Adipose tissue (tissue), 3 donors: ENCODE results near the gene KNSTRN. TPM values are rescaled to one million over a fixed set of nuclear protein-coding genes. Genes with fewer than 3 reads are reported as not detected.

Source experiments
- H3K27ac ChIP-seq: one replicate; pipeline ENCODE4 v1.5.1; 2013; ENCODE audit warnings: low read depth, low read length
- WGBS, 3 donors: extraction: QIAGEN DNeasy Blood & Tissue Kit; methylation state at CpG; one replicate each; pipeline ENCODE4 v1.1.7; 2013; 5-methylcytosine and 5-hydroxymethylcytosine counted together
- polyA plus RNA-seq, 3 donors: library from polyadenylated mRNA; stranded (reverse); fragments of 200-250 nt; gene quantifications; one replicate each; pipeline ENCODE4 v1.2.3, GENCODE V29; 2013
- donor health status: healthy with polysubstance abuse.
- donor health status: Bipolar disorder and iron deficiency.
- donor health status: healthy.

The KNSTRN gene
- polyA plus RNA-seq, 3 donors, result 3.2 to 6.6 (median 6.6) TPM

GRCh38 chr15:40361640-40362039 lies 20.9 kb upstream of the KNSTRN start:
- H3K27ac ChIP-seq, result no peak overlapping the region
- WGBS, 3 donors, result 71 to 100% (median 75%) methylated on average over 2 of the region's 2 CpGs

DNA sequence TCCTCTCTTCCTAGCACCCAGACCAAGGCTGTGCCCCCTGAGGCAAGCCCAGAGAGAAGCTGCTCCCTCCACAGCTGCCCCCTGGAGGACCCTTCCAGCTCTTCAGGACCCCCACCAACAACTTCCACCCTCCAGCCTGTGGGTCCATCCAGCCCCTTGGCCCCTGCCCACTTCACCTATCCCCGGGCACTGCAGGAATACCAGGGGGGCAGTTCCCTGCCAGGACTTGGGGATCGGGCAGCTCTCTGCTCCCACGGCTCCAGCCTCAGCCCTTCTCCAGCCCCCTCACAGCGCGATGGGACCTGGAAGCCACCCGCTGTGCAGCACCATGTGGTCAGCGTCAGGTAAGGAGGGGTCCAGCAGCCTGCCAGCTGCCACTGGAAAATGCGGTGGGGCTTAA lies 18.9 kb upstream of the KNSTRN start:
- H3K27ac ChIP-seq, result no peak overlapping the region
- WGBS, 3 donors, result 82 to 89% (median 89%) methylated on average over 8 of the region's 8 CpGs

DNA sequence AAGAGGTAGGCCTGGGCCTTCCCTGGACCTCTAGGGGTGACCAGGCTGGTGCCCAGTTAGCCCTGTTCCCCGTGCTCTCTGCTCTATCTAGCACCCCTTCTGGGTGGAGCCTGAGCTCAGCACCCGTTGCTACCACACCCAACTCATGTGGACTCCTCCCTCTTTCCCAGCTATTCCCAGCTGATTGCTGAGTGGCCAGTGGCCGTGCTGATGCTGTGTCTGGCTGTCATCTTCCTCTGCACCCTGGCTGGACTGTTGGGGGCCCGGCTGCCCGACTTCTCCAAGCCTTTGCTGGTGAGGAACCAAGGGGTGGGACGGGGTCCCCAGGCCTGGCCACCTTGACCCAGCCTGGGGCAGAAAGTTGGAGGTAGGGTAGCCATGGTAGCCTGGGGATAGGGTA lies 18.3 kb upstream of the KNSTRN start:
- WGBS, 3 donors, result 73 to 84% (median 79%) methylated on average over 6 of the region's 6 CpGs
- no peak overlapping the region for H3K27ac ChIP-seq

DNA sequence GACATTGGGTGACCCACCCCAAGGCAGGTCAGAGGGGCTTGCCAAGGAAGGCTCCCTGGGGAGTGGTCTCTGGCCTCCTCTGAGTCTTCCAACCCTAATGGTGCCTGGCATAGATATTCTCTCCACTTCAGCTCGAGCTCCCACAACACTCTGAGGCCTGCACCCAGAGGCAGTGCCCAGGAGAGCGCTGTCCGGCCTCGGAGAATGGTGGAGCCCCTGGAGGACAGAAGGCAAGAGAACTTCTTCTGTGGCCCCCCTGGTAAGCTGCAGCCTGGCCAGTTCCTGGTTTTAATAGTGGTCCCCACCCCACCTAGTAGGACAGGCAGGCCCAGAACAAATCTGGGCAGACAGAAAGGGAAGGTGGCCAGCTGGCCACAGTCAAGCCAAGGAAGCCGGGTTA lies 17.5 kb upstream of the KNSTRN start:
- WGBS, 3 donors, result 90 to 94% (median 92%) methylated on average over 5 of the region's 5 CpGs
- H3K27ac ChIP-seq, result no peak overlapping the region

GRCh38 chr15:40365624-40366456 lies 16.7 kb upstream of the KNSTRN start:
- 88 to 90% (median 89%) methylated on average over 11 of the region's 11 CpGs for WGBS, 3 donors

GRCh38 chr15:40366457-40367370 lies 15.8 kb upstream of the KNSTRN start:
- WGBS, 3 donors, result 54 to 84% (median 83%) methylated on average over 14 of the region's 14 CpGs
- H3K27ac ChIP-seq, result no peak overlapping the region

More at GRCh38 chr15:40365624-40366456, 16.7 kb upstream of the KNSTRN start:
- H3K27ac ChIP-seq, result no peak overlapping the region

GRCh38 chr15:40367371-40367685 lies 15.2 kb upstream of the KNSTRN start:
- whole genome bisulfite sequencing, 3 donors, result 75 to 89% (median 78%) methylated on average over 5 of the region's 5 CpGs
- no peak overlapping the region for H3K27ac ChIP-seq

GRCh38 chr15:40367686-40368611 lies 14.6 kb upstream of the KNSTRN start:
- H3K27ac ChIP-seq, result no peak overlapping the region

GRCh38 chr15:40368719-40369473 lies 13.6 kb upstream of the KNSTRN start:
- no peak overlapping the region for H3K27ac ChIP-seq
- WGBS, 3 donors, result 96 to 98% (median 96%) methylated on average over 24 of the region's 24 CpGs

More at GRCh38 chr15:40367686-40368611, 14.6 kb upstream of the KNSTRN start:
- WGBS, 3 donors, result 11 to 18% (median 15%) methylated on average over 64 to 91 of the region's 91 CpGs

DNA sequence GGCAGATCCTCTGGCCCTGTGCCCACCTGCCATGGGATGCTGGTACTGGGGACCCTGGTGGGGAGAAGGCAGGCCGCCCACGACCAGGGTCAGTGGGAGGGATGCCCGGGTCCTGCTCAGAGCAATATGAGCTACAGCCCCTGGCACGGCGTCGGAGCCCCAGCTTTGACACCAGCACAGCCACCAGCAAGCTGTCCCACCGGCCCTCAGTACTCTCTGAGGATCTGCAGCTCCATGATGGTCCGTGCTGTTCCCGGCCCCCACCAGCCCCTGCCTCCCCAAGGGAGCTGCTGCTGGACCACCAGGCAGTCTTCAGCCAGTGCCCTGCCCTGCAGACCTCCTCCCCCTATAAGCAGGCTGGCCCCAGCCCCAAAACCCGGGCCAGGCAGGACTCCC lies 13.0 kb upstream of the KNSTRN start:
- 89 to 96% (median 92%) methylated on average over 10 of the region's 10 CpGs for WGBS, 3 donors
- H3K27ac ChIP-seq, result no peak overlapping the region

- no peak overlapping the region for H3K27ac ChIP-seq
- WGBS, 3 donors, result 90 to 95% (median 91%) methylated on average over 12 to 13 of the region's 13 CpGs
Measured at GRCh38 chr15:40369971-40370370, 12.6 kb upstream of the KNSTRN start.

GRCh38 chr15:40372981-40373380 lies 9.5 kb upstream of the KNSTRN start:
- WGBS, 3 donors, result 41 to 65% (median 64%) methylated on average over 2 of the region's 2 CpGs
- H3K27ac ChIP-seq, result no peak overlapping the region

GRCh38 chr15:40377606-40378005 lies 4.9 kb upstream of the KNSTRN start:
- 68 to 85% (median 82%) methylated on average over 3 of the region's 3 CpGs for WGBS, 3 donors
- H3K27ac ChIP-seq, result no peak overlapping the region

GRCh38 chr15:40379374-40379773 lies 3.1 kb upstream of the KNSTRN start:
- 62 to 87% (median 78%) methylated on average over 4 of the region's 4 CpGs for WGBS, 3 donors

GRCh38 chr15:40379853-40380252 lies 2.7 kb upstream of the KNSTRN start:
- 7 to 56% (median 13%) methylated on average over 4 of the region's 4 CpGs for WGBS, 3 donors
- H3K27ac ChIP-seq, result no peak overlapping the region

More at GRCh38 chr15:40379374-40379773, 3.1 kb upstream of the KNSTRN start:
- no peak overlapping the region for H3K27ac ChIP-seq

DNA sequence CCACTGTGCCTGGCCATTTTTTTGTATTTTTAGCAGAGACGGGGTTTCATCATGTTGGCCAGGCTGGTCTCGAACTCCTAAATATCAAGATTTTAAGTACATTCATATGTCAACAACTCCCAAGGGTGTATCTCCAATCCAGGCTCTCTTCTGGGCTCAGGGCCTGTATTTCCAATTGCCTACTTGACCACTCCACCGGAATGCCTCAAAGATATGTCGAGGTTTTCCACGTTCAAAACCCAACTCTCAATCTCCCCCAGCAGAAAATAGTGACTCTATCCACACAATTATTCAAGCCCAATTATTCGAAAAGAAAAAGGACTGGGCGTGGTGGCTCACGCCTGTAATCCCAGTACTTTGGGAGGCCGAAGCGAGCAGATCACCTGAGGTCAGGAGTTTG lies 1.9 kb upstream of the KNSTRN start:
- H3K27ac ChIP-seq, result no peak overlapping the region
- WGBS, 3 donors, result 92 to 97% (median 96%) methylated on average over 10 of the region's 10 CpGs

- no peak overlapping the region for H3K27ac ChIP-seq
- 86 to 94% (median 93%) methylated on average over 11 of the region's 11 CpGs for WGBS, 3 donors
Measured at GRCh38 chr15:40381818-40382529, 547 bp upstream of the KNSTRN start.
